Fibroblast of the aortic adventitia (primary cell): Measurements from ENCODE around the gene ERN2. TPM values are rescaled to one million over a fixed set of nuclear protein-coding genes. Genes with fewer than 3 reads are reported as not detected.
"Not testable (repeated sequence)": the region's sequence is repeated elsewhere in the genome, so short reads cannot be mapped to it uniquely, and the experiment has no call there.

Source experiments
- DNase-seq: peaks from one replicate; pipeline ENCODE4 v3.0.0-alpha.2; 2010; ENCODE audit warnings: low read depth
- H3K4me3 ChIP-seq: 2 replicates; pipeline ENCODE4 v1.5.1; 2011; ENCODE audit warnings: low read depth, mild to moderate bottlenecking, control low read depth, low read length, moderate library complexity
- CTCF ChIP-seq: IDR thresholded peaks from 2 replicates; pipeline ENCODE4 v1.5.1; 2011; ENCODE audit warnings: mild to moderate bottlenecking, low read length, control low read depth, inconsistent platforms; ENCODE audit not compliant: insufficient read depth
- total RNA-seq: library from RNA; depleted of rRNA; stranded (reverse); fragments of >200 nt; gene quantifications from 2 replicates; pipeline ENCODE4 v1.2.3, GENCODE V29; 2012; ENCODE audit warnings: low replicate concordance

Gene ERN2
- not detected in 2 replicates for total RNA-seq

GRCh38 chr16:23712976-23713375, at the start of gene ERN2:
ERN2 (minus strand) TSS chr16:23713222; CDS start chr16:23713187, 35 bp downstream.
- no peak for TF ChIP-seq CTCF
- DNase-seq: no peak
- H3K4me3 ChIP-seq: no peak within 1 kb of the TSS

GRCh38 chr16:23757937-23758619, 45.1 kb upstream of the ERN2 start:
- no peak for DNase-seq
- no peak for TF ChIP-seq CTCF
- H3K4me3 ChIP-seq: no peak overlapping the region

- DNase-seq: no peak
- TF ChIP-seq CTCF: no peak
Observed at GRCh38 chr16:23757116-23757515, 44.1 kb upstream of the ERN2 start.

GRCh38 chr16:23755484-23755809, 42.4 kb upstream of the ERN2 start:
- no peak overlapping the region for H3K4me3 ChIP-seq
- no peak for TF ChIP-seq CTCF
- no peak for DNase-seq

More at GRCh38 chr16:23757116-23757515, 44.1 kb upstream of the ERN2 start:
- H3K4me3 ChIP-seq: no peak overlapping the region

GRCh38 chr16:23754594-23755483, 41.8 kb upstream of the ERN2 start, which contains the start of gene CHP2:
CHP2 (plus strand) TSS chr16:23755026; CDS start chr16:23755050, 24 bp downstream.
- no peak within 1 kb of the TSS for H3K4me3 ChIP-seq
- no peak for DNase-seq
- no peak for TF ChIP-seq CTCF

GRCh38 chr16:23753908-23754593, 41.0 kb upstream of the ERN2 start:
- no peak for DNase-seq
- no peak overlapping the region for H3K4me3 ChIP-seq
- no peak for TF ChIP-seq CTCF

- not testable (repeated sequence) for H3K4me3 ChIP-seq, DNase-seq
Observed at GRCh38 chr16:23751053-23751452, 38.0 kb upstream of the ERN2 start.
